HFFc6 (cell line): ENCODE measurements around the gene PALB2. TPM values are rescaled to one million over a fixed set of nuclear protein-coding genes. Genes with fewer than 3 reads are reported as not detected.

Experiments used
- DNase-seq: peaks from one replicate; pipeline ENCODE4 v3.0.0-alpha.2; 2018
- H3K27ac Mint-ChIP-seq: 2 replicates; pipeline ENCODE4 v1.8.0; 2020; ENCODE audit warnings: mild to moderate bottlenecking, mixed read lengths
- H3K27me3 Mint-ChIP-seq: 2 replicates; pipeline ENCODE4 v1.8.0; 2021; ENCODE audit warnings: mild to moderate bottlenecking, moderate library complexity, mixed read lengths; ENCODE audit not compliant: insufficient read depth
- H3K36me3 Mint-ChIP-seq: 2 replicates; pipeline ENCODE4 v1.8.0; 2021; ENCODE audit warnings: low read depth, mixed read lengths
- H3K4me1 Mint-ChIP-seq: 2 replicates; pipeline ENCODE4 v1.8.0; 2020; ENCODE audit warnings: low read depth, mixed read lengths
- H3K4me3 Mint-ChIP-seq: 2 replicates; pipeline ENCODE4 v1.8.0; 2020; ENCODE audit warnings: mild to moderate bottlenecking, moderate library complexity, mixed read lengths
- H3K9me3 Mint-ChIP-seq: 2 replicates; pipeline ENCODE4 v1.8.0; 2020; ENCODE audit warnings: mild to moderate bottlenecking, mixed read lengths
- CTCF ChIP-seq: fragments of 200-600 bp; sonication (generic); IDR thresholded peaks from 2 replicates; pipeline ENCODE4 v1.5.0; 2021; ENCODE audit warnings: antibody characterized with exemption, mild to moderate bottlenecking
- total RNA-seq, 6 experiments: library from RNA; stranded (reverse); fragmentation: NEBNext Ultra II Directional; extraction: Animal tissue kit (Norgen Biotek cat#: 25700); gene quantifications; 2 replicates in 1 of 6; 3 replicates in 5 of 6; pipeline ENCODE4 v1.2.3, GENCODE V29; 2021

PALB2 gene
- total RNA-seq, 6 experiments from 2014 or later: 10.5 to 13.9 (median 12.2) TPM

- Mint-ChIP-seq H3K9me3 (no peaks in the 10 kb centered on the region), H3K4me3 (peak within 1 kb of the TSS; percentile 92), H3K36me3 (peaks cover 19% of the 10 kb centered on the region), H3K4me1 (peaks cover 19% of the 10 kb centered on the region), H3K27me3 (no peaks in the 10 kb centered on the region; the same call in 1 of the 2 replicates), H3K27ac (peak within 1 kb of the TSS; percentile 69)
- peak; percentile 99 for TF ChIP-seq CTCF
- peak; percentile 79 for DNase-seq
Observed at GRCh38 chr16:23595951-23596720, 45.0 kb downstream of the PALB2 start, which contains the start of gene NDUFAB1. TSS of gene NDUFAB1 (minus strand) at chr16:23596316. CDS start at chr16:23596290, 26 bp downstream.

- Mint-ChIP-seq H3K9me3 (no peaks in the 10 kb centered on the region), H3K4me3 (peak overlapping the region; percentile 92), H3K36me3 (peaks cover 25% of the 10 kb centered on the region), H3K4me1 (peaks cover 19% of the 10 kb centered on the region), H3K27me3 (no peaks in the 10 kb centered on the region; the same call in 1 of the 2 replicates), H3K27ac (peak overlapping the region; percentile 56; the same call in 1 of the 2 replicates)
- DNase-seq: no peak
- TF ChIP-seq CTCF: no peak
Observed at GRCh38 chr16:23595246-23595950, 45.7 kb downstream of the PALB2 start.

GRCh38 chr16:23594186-23594585 lies 46.9 kb downstream of the PALB2 start:
- Mint-ChIP-seq H3K4me3 (no peak overlapping the region), H3K36me3 (peaks cover 29% of the 10 kb centered on the region), H3K27ac (no peak overlapping the region), H3K9me3 (no peaks in the 10 kb centered on the region), H3K4me1 (peaks cover 23% of the 10 kb centered on the region), H3K27me3 (no peaks in the 10 kb centered on the region; the same call in 1 of the 2 replicates)
- TF ChIP-seq CTCF: no peak
- no peak for DNase-seq

GRCh38 chr16:23590181-23590580 lies 50.9 kb downstream of the PALB2 start:
- no peak overlapping the region for H3K27ac Mint-ChIP-seq
- H3K27me3 Mint-ChIP-seq: no peaks in the 10 kb centered on the region; the same call in 1 of the 2 replicates
- no peak for TF ChIP-seq CTCF
- H3K4me3 Mint-ChIP-seq: no peak overlapping the region
- H3K9me3 Mint-ChIP-seq: no peaks in the 10 kb centered on the region
- DNase-seq: no peak
- peaks cover 38% of the 10 kb centered on the region for H3K36me3 Mint-ChIP-seq
- H3K4me1 Mint-ChIP-seq: peaks cover 37% of the 10 kb centered on the region

GRCh38 chr16:23587726-23588125 lies 53.4 kb downstream of the PALB2 start:
- H3K4me3 Mint-ChIP-seq: peak overlapping the region; percentile 63
- H3K36me3 Mint-ChIP-seq: peaks cover 41% of the 10 kb centered on the region
- H3K27ac Mint-ChIP-seq: peak overlapping the region; percentile 86
- no peak for TF ChIP-seq CTCF
- DNase-seq: peak; percentile 92
- no peaks in the 10 kb centered on the region for H3K27me3 Mint-ChIP-seq
- H3K9me3 Mint-ChIP-seq: no peaks in the 10 kb centered on the region
- H3K4me1 Mint-ChIP-seq: peaks cover 48% of the 10 kb centered on the region
